ENCODE measurements around the gene STAG1.

DNA sequence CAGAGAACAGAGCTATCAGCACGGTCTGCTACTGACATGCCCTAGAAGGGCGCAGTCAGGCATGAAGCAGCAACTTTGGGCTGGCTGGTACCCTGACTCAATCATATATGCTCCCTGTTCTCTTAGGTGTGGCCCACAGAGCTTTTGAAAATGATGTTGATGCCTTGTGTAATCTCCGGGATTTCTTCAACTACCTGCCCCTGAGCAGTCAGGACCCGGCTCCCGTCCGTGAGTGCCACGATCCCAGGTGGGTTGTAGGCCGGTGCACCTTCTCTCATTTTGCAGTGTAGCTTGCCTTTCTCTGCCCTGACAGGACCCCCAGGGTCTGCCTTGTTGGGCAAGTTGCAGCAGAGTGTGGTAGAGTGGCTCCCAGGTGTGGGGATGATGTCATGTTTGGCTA is 454.4 kb downstream of the STAG1 start:
- TF ChIP-seq CTCF (IDR thresholded peaks at IDR 0.05; ENCODE audit: insufficient read depth, low read length) (no peak), POLR2AphosphoS5 (IDR thresholded peaks at IDR 0.05; ENCODE audit: low read depth) (no peak)
- TF ChIP-seq, protein P1, sequence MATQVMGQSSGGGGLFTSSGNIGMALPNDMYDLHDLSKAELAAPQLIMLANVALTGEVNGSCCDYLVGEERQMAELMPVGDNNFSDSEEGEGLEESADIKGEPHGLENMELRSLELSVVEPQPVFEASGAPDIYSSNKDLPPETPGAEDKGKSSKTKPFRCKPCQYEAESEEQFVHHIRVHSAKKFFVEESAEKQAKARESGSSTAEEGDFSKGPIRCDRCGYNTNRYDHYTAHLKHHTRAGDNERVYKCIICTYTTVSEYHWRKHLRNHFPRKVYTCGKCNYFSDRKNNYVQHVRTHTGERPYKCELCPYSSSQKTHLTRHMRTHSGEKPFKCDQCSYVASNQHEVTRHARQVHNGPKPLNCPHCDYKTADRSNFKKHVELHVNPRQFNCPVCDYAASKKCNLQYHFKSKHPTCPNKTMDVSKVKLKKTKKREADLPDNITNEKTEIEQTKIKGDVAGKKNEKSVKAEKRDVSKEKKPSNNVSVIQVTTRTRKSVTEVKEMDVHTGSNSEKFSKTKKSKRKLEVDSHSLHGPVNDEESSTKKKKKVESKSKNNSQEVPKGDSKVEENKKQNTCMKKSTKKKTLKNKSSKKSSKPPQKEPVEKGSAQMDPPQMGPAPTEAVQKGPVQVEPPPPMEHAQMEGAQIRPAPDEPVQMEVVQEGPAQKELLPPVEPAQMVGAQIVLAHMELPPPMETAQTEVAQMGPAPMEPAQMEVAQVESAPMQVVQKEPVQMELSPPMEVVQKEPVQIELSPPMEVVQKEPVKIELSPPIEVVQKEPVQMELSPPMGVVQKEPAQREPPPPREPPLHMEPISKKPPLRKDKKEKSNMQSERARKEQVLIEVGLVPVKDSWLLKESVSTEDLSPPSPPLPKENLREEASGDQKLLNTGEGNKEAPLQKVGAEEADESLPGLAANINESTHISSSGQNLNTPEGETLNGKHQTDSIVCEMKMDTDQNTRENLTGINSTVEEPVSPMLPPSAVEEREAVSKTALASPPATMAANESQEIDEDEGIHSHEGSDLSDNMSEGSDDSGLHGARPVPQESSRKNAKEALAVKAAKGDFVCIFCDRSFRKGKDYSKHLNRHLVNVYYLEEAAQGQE (IDR thresholded peaks at IDR 0.05; ENCODE audit: insufficient replicate concordance, low read depth) = no peak
